ENCODE measurements around the gene DECR2. TPM values are rescaled to one million over a fixed set of nuclear protein-coding genes. Genes with fewer than 3 reads are reported as not detected.
A peak's percentile ranks its signal among the peaks of the same experiment; 100 is the strongest.
"Not testable (repeated sequence)": the region's sequence is repeated elsewhere in the genome, so short reads cannot be mapped to it uniquely, and the experiment has no call there.

Gene DECR2, protein sequence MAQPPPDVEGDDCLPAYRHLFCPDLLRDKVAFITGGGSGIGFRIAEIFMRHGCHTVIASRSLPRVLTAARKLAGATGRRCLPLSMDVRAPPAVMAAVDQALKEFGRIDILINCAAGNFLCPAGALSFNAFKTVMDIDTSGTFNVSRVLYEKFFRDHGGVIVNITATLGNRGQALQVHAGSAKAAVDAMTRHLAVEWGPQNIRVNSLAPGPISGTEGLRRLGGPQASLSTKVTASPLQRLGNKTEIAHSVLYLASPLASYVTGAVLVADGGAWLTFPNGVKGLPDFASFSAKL
- 11.9 and 12.5 TPM in 2 replicates for total RNA-seq (2014; rRNA removed; shearing (Covaris generic))
- polyA plus RNA-seq (2015; cell fraction: cytosol; rRNA removed): 35.3 and 36.5 TPM in 2 replicates
- polyA plus RNA-seq (2015; cell fraction: nucleus; rRNA removed): 106 and 140 TPM in 2 replicates

DNA sequence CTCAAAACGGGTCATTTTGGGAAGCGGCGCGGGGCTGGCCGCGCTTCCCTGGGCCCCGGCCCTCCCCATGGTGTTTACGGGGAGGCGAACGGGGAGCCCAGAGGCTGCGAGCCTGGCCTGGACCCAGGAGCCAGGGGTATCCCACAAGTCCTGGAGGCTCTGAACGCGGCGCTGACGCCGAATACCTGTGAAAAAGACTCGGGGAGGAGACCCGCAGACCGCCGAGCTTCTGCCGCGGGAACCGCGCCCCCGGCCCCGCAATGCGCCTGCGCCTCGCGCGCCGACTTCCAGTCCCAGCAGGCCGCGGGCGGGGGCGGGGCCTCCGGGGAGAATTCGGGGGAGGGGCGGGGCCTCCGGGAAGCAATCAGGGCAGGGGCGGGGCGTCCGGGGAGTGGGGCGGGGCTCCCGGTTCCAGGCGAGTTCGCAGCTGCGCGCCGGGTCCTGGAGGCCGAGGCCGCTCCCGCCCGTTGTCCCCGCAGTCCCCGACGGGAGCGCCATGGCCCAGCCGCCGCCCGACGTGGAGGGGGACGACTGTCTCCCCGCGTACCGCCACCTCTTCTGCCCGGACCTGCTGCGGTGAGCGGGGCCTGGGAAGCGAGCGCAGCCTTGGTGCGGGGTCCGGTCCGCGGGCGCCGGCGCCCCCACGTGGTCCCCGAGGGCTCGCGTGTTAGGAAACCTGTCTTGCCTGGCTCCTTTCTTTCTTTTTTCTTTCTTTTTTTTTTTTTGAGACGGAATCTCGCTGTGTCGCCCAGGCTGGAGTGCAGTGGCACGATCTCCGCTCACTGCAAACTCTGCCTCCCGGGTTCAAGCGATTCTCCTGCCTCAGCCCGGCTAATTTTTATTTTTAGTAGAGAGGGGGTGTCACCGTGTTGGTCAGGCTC lies at the start of gene DECR2:
Gene DECR2 (plus strand): TSS at position 418 of the 881 bp plus-strand sequence. CDS start 79 bp downstream, at position 497.
- in situ Hi-C loops (cut with HindIII; ENCODE audit: low pct_unique_long_range_greater_than_20kb, low sequenced_read_pairs): no loop called here
- peak; percentile 79 for DNase-seq (ENCODE audit: low read depth, low spot score)

DNA sequence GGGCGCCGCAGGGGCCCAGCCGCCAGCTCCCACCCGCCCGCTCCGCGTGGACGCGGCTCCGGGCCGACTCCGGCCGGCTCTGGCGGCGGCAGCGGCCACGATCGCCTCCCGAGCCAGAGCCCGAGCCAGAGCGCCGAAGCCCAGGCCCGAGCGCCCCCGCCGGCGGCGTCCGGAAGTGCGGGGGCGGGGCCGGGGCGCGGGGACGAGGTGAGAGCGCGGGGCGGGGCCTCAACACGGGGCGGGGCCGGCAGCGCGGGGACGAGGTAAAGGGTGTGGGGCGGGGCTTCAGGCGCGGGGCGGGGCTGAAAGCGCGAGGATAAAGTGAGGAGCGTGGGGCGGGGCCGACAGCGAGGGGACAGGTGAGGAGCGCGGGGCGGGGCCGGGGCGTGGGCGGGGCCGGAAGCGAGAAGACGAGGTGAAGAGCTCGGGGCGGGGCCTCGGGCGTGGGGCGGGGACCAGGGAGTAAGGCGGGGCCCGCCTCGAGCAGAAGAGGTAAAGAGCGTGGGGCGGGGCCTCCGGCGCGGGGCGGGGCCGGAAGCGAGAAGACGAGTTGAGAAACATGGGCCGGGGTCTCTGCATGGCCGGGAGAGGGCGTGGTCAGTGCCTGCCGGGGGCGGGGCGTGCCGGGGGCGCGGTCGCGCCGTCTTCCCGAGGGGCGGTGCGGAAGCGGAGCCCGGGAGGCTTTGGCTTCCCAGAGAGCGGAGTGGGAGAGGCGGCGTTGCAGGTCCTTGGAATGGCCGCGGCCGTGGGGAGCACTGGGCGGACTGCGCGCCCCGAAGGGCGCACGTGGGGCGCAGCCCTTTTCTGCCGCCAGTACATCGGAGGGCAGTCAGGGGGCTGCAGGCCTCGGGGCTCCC lies 48.9 kb upstream of the DECR2 start, which contains the start of gene AXIN1:
Gene AXIN1 (minus strand): TSS at position 177 of the 857 bp plus-strand sequence. CDS start 5,698 bp downstream, outside the sequence.
- DNase-seq (ENCODE audit: low read depth, low spot score): peak; percentile 96
- in situ Hi-C loops (cut with HindIII; ENCODE audit: low pct_unique_long_range_greater_than_20kb, low sequenced_read_pairs): no loop called here

DNA sequence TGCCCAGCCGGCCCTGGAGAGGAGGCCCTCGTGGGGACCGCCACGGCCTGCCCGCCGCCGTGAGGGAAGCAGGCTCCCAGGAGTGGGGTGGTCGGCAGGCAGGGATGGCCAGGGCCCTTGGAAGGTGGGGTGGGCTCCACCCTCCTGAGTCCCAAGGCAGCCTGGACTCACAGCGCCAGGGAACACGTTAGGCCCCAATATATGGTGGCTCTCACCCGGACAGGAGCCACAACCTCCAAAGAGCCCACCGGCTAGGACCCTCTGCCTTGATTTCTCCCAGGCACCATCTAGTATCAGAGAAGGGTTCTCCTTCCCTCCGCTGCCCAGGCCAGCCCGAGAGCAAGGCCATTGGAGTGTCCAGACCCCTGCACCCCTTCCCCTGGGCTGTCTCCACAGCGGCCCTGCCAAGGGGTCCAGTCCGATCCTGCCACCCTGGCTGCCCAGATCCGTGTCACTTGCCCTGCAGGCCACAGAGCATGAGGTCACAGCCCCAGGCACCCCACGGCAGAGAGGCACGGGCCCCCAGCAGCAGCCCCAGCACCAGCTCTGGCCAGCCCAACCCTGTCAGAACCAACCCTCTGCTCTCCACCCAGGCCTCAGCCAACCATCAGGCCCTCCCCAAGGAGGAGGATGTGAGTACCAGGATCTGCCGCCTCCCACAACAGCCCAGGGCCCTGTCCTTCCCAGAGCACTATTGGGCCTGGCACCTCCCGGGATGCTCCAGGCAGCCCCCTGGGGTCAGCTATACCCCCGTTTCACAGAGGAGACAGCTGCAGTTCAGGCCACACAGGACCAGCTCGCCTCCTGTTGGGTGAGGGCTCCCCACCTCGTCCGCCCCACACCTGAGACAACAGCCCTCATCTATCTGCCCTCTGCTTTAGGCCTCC lies 48.0 kb upstream of the DECR2 start:
- DNase-seq (ENCODE audit: low read depth, low spot score): no peak
- in situ Hi-C loops (cut with HindIII; ENCODE audit: low pct_unique_long_range_greater_than_20kb, low sequenced_read_pairs): no loop called here

DNA sequence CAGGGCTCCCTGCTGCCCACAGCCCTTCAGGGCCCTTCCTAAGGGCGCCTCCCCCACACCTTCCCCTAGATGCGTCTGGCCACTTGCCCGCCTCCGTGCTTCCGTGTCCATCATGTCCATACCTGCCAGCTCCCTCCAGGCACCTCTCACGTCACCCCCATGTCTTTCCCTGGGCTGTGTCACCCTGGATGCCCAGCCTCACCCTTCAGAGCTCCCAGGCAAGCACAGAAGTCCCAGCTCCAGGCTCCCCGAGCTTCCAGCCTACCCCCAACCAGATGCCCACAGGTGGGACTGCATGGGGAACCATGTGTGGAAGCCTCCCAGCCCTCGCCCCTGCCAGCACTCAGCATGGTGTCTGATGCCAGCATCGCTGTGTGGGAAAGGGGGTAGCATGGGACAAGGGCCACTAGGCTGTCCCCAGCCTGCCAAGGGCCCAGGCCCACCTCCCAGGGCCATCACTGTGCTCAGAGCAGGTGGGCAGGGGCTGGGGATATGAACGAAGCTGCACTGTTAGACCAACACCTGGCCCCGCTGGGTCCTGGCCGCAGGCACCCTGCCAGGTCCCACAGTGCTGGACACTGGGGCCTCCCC lies 47.3 kb upstream of the DECR2 start:
- in situ Hi-C loops (cut with HindIII; ENCODE audit: low pct_unique_long_range_greater_than_20kb, low sequenced_read_pairs): no loop called here
- no peak for DNase-seq (ENCODE audit: low read depth, low spot score)

DNA sequence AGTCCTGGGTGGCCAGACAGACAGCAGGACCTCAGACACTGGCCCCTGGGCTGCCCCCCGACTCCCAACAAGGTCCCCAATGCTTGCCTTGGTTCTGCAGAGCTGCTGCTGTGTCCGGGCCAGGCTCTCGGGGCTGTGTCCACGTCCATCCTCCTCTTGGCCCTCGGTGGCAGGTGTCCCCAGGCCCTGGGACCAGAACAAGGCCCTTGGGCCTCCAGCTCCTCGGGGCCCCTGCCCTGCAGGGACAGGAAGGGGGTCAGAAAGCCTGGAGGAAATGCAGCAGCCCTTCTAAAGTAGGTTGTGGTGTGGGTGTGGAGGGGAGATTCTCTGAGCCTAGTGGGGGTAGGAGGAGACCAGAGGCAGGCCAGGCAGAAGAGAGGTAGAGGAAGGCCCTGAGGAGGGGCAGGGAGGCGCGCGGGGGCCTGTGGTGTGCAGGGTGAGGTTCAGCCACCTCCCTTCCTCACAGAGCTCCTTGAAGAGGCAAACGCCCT lies 46.7 kb upstream of the DECR2 start:
- in situ Hi-C loops (cut with HindIII; ENCODE audit: low pct_unique_long_range_greater_than_20kb, low sequenced_read_pairs): no loop called here
- no peak for DNase-seq (ENCODE audit: low read depth, low spot score)

DNA sequence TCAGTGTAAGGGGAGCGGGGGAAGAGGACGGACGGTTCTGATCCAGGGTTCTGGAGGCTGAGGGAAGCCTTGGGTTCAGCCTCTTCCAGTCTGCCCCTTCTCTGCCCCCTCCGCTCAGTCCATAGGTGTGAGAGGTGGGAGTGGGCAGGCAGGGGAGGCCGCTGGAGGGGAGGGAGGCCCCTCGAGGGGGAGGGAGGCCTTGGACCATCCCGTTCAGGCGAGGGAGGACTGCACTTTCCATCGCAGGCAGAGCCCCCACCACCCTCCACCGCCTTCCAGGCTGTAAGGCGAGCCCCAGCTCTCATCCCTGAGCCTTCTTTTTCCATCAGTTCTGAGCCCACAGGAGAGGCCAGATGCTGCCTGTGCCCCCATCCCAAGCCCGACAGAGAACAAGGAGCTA lies 44.9 kb upstream of the DECR2 start:
- in situ Hi-C loops (cut with HindIII; ENCODE audit: low pct_unique_long_range_greater_than_20kb, low sequenced_read_pairs): no loop called here
- no peak for DNase-seq (ENCODE audit: low read depth, low spot score)

DNA sequence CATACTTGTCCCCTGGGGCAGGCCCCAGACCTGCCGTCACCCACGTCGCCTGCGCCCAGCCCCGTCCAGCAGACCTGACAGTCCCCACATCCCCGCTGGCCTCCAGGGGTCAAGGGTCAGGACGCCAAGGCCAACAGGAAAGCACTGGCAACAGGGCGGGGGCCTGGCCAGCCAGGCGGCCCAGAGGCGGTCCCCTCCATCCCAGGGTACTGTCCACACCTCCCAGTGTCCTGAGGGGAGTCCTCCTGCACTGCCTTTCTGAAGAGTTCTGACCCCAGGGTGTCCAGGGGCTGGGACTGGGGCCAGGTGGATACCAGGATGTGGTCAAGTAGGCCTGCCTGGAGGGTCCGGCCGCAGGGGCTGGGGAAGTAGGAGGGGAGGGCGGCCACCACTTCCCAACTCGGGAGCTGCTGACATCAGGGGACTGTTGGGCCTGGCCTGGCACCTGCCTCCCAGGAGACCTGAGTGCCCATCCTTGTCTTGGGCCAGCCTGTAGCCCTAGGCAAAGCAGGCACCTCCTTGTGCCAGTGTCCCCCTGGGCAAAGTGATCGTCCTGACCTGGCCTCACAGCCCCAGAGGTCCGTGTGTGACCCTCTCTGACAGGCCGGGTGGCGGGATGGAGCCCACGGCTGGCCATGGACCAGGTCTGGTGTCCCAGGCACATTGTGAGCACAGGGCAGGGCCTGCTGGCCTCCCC lies 42.5 kb upstream of the DECR2 start:
- DNase-seq (ENCODE audit: low read depth, low spot score): no peak
- in situ Hi-C loops (cut with HindIII; ENCODE audit: low pct_unique_long_range_greater_than_20kb, low sequenced_read_pairs): no loop called here

DNA sequence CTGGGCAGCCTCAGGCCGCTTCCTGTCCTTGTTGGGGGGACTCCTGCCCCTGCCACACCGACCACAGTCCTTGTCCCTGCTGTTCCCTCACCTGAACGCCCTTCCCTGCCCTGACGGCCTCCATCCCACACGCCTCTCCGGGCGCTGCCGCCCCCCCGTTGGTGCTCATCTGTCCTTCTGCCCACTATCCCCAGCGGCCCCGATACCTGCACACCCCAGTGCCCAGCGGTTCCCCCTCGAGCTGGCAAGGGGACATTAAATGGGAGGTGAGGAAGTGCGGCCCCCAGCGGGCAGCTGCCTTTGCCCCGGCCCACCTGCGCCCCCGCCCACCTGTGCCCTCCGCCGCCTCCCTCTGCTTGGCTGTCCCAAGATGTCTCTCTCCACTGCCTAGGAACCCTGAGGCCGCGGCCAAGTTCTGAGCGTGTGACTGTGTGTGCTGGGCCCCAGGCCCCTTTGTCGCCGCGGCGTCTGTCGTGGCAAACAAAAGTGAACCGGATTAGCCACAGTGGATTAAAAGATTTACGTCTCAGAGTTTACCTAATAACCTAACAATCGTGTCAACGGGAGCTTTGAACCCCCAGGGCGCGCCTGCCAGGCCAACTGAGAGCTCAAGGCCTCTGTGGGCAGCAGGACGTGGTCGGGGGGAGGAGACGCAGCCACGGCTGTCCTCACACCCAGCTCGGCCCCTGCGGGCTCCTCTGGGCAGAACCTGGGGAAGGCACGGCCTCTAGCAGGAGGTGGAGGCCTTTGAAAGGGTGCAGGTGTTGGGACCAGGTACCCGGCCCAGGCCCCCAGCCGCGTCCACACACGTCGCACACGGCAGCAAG lies 41.6 kb upstream of the DECR2 start:
- in situ Hi-C loops (cut with HindIII; ENCODE audit: low pct_unique_long_range_greater_than_20kb, low sequenced_read_pairs): no loop called here
- no peak for DNase-seq (ENCODE audit: low read depth, low spot score)

DNA sequence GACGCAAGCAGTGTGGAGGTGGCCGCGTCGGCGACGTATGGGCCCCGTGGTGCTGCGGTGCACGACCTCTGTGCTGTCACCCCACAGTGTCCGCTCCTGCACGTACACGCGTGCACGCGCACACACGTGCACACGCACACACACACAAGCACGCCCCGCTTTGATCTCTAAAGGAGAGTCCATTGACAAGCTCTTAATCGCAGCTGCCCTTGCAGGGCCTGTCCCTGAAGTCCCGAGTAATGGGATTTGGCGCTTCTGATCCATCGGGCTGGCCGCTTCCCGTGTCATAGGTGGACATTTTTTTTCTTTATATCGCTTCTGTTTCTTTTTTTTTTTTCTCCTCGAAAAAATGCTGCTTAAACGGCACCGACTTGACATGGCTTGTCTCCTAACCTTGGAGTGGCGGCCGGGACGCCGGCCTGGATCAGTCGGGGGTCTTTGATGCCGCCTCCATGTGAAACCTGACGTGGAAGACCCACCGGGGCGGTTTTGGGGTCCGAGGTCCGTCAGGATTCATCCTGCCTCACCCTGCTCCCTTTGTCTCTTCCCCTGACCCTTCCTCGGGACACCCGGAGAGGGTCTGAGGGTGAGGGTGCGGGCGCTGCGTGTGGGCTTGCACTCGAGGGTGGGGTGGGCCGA lies 40.9 kb upstream of the DECR2 start:
- no peak for DNase-seq (ENCODE audit: low read depth, low spot score)
- in situ Hi-C loops (cut with HindIII; ENCODE audit: low pct_unique_long_range_greater_than_20kb, low sequenced_read_pairs): no loop called here

DNA sequence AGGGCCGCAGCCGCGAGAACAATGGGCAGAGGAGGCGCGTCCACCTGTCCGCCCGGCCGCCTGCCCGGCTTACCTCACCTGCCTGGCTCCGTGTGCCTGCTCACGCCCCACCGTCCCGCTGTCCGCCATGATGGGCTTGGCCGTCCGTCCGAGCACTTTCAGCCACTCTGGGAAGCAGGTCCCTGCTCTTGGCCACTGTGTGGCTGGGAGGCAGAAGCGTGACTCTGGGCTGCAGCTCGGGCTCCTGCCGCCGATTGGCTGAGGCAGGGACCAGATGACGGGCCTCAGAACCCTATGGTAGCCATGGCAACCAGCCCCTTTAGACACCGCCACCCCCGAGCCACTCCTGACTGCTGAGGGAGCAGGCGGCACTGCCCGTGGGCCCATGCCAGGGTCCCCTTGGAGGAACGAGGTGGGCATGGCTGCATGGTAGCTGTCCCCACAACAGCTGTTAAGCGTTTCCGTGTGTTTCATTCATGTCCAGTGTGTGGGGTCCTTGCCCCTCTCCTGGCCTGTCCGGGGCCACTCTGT lies 40.3 kb upstream of the DECR2 start:
- in situ Hi-C loops (cut with HindIII; ENCODE audit: low pct_unique_long_range_greater_than_20kb, low sequenced_read_pairs): no loop called here
- DNase-seq (ENCODE audit: low read depth, low spot score): no peak

DNA sequence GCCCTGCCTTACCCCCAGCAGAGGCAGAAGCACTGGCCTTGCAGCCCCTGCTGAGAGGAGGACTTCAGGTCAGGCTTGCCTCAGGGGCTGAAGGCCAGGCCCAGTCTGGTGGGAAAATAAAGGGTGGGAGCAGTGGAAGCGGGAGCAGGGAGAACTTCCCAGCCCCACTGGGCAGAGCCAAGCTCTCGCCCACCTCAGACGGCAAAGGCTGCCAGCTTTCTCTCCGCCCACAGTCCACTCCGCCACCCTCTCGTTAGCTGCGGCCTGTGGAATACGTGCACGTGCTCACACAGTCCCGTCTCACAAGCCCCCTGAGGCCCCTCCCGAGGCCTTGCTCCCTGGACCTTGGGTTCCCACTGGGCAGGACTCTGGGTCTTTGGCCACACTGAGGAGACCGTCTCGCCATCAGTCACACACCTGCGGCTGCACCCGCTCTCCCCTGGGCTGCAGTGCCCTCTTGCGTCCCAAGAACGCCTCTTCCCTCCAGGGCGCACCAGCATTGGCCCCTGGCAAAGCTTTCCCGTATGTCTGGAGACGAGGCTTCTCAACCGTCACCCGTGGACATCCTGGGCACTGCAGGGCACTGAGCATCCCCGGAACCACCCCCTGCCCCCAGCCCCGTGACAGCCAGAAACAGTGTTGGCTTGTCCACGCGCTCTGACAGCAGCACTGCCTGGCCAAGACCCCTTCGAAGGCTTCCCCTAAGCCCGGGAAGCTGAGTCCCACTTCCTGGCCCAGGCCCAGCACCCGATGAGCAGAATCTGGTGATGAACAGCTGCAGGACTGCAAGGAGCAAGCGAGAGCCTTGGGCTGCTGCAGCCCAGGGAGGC lies 39.6 kb upstream of the DECR2 start:
- DNase-seq (ENCODE audit: low read depth, low spot score): peak; percentile 75
- in situ Hi-C loops (cut with HindIII; ENCODE audit: low pct_unique_long_range_greater_than_20kb, low sequenced_read_pairs): no loop called here

DNA sequence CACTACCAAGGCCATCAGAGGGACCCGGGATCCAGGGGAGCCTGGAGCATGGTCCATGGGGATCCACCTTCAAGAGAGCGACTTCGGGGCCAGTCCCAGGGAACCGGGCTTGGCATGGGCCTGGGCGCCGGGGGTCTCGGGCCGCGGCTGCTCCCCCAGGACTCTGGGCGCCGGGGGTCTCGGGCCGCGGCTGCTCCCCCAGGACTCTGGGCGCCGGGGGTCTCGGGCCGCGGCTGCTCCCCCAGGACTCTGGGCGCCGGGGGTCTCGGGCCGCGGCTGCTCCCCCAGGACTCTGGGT lies 39.0 kb upstream of the DECR2 start:
- in situ Hi-C loops (cut with HindIII; ENCODE audit: low pct_unique_long_range_greater_than_20kb, low sequenced_read_pairs); DNase-seq (ENCODE audit: low read depth, low spot score): not testable (repeated sequence)

DNA sequence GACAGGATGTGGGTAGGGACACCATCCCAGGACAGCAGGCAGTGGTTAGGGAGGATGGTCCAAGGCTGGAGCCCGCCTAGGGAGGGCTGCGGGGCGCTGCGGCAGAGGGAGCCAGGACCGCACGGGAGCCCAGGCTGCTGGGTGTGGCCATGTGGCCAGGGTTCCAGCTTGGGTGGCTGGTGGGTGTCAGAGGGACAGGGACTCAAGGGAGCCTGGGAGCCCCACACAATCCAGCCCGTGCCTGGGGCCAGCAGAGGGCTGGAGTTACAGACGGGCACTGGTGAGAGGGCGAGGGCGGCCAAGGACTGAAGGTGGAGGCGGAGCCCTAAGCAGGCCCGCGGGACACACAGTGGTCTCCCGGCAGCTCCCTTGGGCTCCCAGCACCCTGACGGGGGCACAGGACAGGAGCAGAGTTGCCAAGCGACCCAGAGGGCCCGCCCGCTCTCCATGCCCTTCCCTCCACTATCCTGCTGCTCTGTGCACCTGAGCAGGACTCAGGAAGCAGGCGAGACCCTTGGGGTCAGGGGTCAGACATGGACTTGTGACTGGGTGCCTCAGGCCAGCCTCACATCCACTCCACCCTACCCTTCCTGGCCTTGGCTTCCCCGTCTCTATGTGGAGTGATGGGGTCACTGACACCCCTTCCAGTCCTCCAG lies 38.4 kb upstream of the DECR2 start:
- in situ Hi-C loops (cut with HindIII; ENCODE audit: low pct_unique_long_range_greater_than_20kb, low sequenced_read_pairs): no loop called here
- DNase-seq (ENCODE audit: low read depth, low spot score): no peak

Measured in SK-MEL-5 (cell line).